H1 (cell line): ENCODE results near the gene NELL1. TPM values are rescaled to one million over a fixed set of nuclear protein-coding genes. Genes with fewer than 3 reads are reported as not detected.

Source experiments
- CHD7 ChIP-seq: fragments of 300-600 bp; sonication (generic); IDR thresholded peaks from 2 replicates; pipeline ENCODE4 v1.7.1; 2012; ENCODE audit warnings: low read length, moderate library complexity, mild to moderate bottlenecking, inconsistent platforms; ENCODE audit not compliant: insufficient replicate concordance
- JUN ChIP-seq: IDR thresholded peaks from 2 replicates; pipeline ENCODE4 v1.6.1; 2011; ENCODE audit warnings: low read depth, mild to moderate bottlenecking, improper control_type of control experiment, low read length
- SIRT6 ChIP-seq: IDR thresholded peaks from one replicate; pipeline ENCODE4 v1.7.1; 2012; ENCODE audit warnings: low read length, inconsistent platforms
- SIX5 ChIP-seq: IDR thresholded peaks from 2 replicates; pipeline ENCODE4 v1.6.1; 2011; ENCODE audit warnings: mild to moderate bottlenecking, low read depth, low read length
- polyA plus RNA-seq, 7 experiments: library from polyadenylated mRNA; depleted of rRNA in 3 of 7; stranded (reverse) in 5 of 7; unstranded in 2 of 7; fragments of >200 nt in 5 of 7; fragments of 200-250 nt in 2 of 7; gene quantifications; 1 replicate in 5 of 7; 2 replicates in 1 of 7; 4 replicates in 1 of 7; pipeline versions ENCODE4 v1.2.1 to v1.2.3, GENCODE V29; 2011 to 2013; ENCODE audit warnings: missing spikeins in 2 of 7, mixed read lengths in 2 of 7
- total RNA-seq: library from RNA; stranded (reverse); fragmentation: NEBNext Ultra II Directional; extraction: Animal tissue kit (Norgen Biotek cat#: 25700); gene quantifications from 2 replicates; pipeline ENCODE4 v1.2.1, GENCODE V29; 2021

The NELL1 gene
- total and polyA plus RNA-seq, 2 of the 8 experiments (the other 6 are each of a cell fraction or from before 2014, with no cell fraction given), result 0.21 TPM; not detected in 1

- TF ChIP-seq CHD7, result no peak
- TF ChIP-seq SIX5, result no peak
- no peak for TF ChIP-seq JUN
- TF ChIP-seq SIRT6, result no peak
These were observed 91.4 kb downstream of the NELL1 start (continued) for GRCh38 chr11:20760811-20761210.
